Cardiac septum (tissue), 1 donor: ENCODE results near the gene USP28. TPM values are rescaled to one million over a fixed set of nuclear protein-coding genes. Genes with fewer than 3 reads are reported as not detected.
"Not testable (repeated sequence)": the region's sequence is repeated elsewhere in the genome, so short reads cannot be mapped to it uniquely, and the experiment has no call there.

Source experiments
- DNase-seq: peaks from one replicate; pipeline ENCODE4 v3.0.0-alpha.2; 2020; ENCODE audit warnings: low spot score
- intact Hi-C: fragments of 100-400 bp; cut with DNase I; formaldehyde crosslinking; loops from one replicate; pipeline ENCODE4 v1.14.0; 2022
- total RNA-seq: library from RNA; stranded (reverse); fragmentation: NEBNext Ultra II Directional; extraction: Animal tissue kit (Norgen Biotek cat#: 25700); gene quantifications from one replicate; pipeline ENCODE4 v1.2.1, GENCODE V29; 2021
- donor health status: DM: no; HTN: no; CAD: no.

USP28 gene
- total RNA-seq, 1 donor from 2014 or later: 139 TPM

- DNase-seq: no peak
- intact Hi-C loops: no loop called here
These were observed 85.6 kb downstream of the USP28 start for GRCh38 chr11:113789675-113790320.

- DNase-seq, intact Hi-C loops: not testable (repeated sequence)
These were observed 86.4 kb downstream of the USP28 start for GRCh38 chr11:113789016-113789415.

DNA sequence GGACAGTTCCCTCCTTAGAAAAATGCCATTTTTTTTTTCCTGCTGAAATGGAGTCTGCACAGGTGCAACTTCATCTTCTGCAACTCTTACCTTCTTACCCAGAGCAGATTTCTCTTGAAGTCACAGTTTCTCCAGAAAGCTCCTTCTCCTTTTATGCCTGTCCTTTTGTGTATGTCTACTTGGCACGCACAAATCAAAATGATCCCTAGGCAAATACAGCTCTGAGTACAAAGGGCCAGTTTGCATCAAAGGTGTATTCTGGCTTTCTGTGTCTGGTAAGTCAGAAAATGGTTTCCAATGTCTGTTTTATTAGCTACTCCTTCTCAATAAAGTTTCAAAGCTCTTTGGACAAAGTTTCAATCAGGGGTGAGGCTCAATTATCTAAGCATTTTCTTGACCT lies 93.2 kb downstream of the USP28 start:
- no peak for DNase-seq
- intact Hi-C loops: no loop called here

GRCh38 chr11:113781682-113782081 lies 93.7 kb downstream of the USP28 start:
- DNase-seq: no peak
- intact Hi-C loops: no loop called here

- intact Hi-C loops: no loop called here
- no peak for DNase-seq
These were observed 95.9 kb downstream of the USP28 start, which contains the start of gene CLDN25 for GRCh38 chr11:113779496-113779895. Gene CLDN25 (plus strand): TSS chr11:113779796. CDS start chr11:113779796, 0 bp downstream.

DNA sequence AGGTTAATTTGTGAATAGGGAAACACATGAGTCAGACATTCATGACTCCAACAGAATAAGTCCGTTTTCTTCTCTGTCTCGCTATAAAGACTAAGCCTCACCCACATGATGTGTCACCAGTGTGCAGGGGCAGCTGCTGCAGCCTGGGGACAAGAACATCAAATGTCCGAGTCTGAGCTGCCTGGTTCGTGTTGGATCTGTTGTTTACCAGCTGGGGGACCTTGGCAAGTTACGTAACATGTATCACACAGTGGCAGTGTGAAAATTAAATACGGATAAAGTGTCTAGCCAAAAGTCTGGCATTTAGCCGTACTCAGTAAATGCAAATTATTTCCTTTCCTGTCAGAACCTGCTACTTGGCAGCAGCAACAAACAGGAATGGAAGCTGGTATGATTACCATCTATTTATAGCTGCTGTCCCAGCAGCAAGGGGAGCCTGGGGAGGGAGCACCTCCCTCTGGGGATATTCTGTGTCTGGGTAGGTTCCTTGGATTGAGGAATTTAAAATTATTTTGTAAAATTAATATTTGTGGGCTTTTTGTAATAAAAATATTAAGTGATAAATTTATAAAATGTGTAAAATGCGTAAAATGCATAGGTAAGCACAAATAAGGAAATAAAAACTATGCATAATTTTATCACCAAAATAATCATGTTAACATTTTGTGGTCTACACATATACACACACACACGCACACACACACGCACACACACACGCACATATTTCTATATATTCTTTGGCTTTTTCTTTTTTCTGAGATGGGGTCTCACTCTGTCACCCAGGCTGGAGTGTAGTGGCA lies 97.1 kb downstream of the USP28 start:
- intact Hi-C loops: no loop called here
- no peak for DNase-seq

DNA sequence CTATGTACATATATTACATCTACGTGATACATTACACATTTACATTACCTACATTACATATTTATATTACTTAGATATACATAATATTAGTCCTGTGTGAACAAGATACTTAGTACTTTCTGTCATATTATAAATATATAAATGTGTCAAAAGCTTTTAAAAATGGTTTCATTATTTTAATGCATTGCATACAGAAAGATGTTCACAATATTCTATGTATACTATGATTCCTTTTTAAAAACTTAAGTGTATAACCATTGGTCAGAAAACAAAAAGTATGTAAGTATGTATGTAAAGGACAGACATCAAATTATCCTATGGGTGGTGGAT lies 101.2 kb downstream of the USP28 start:
- intact Hi-C loops: no loop called here
- DNase-seq: no peak

DNA sequence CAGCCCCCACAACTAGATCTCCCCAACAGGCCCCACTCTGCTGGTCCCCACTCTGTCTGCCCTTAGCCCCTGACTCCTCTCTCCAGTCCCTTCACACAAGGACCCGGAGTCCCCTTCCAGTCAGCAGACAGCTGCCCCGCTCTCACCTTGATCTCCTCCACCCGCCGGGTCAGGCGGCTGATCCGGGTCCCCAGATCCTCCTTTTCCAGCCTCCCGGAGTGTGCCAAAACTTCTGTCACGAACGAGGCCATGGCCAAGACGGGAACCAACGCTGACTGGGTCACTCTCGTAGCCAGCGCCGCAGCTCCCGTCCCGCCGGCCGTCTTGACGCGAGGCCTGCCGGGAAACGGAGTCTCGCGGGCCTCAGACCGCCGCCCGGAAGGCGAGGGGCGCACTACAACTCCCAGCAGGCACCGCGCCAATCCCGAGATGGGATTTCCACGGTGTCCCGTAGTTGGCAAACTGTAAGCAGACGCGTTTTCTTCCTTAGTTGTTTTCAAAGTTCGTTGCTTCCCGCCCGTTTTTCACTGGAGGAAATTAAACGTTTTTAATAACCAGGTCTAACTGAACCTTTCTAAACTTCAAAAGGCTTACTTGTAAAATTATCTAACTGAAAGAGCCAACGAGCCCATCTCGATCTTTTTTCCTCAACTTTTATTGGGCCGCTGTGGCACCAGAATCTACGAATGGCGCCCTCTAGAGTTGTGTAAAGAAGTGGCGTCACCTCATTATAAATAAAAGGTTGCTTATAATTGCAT lies 101.8 kb downstream of the USP28 start, which contains the start of gene ZW10:
ZW10 (minus strand) TSS at position 277 of the 758 bp plus-strand sequence; CDS start at position 251, 26 bp downstream.
- intact Hi-C loops: no loop called here
- peak; percentile 97 for DNase-seq

- intact Hi-C loops: no loop called here
These were observed 102.3 kb downstream of the USP28 start for GRCh38 chr11:113773092-113773415.

GRCh38 chr11:113771964-113772363 lies 103.4 kb downstream of the USP28 start:
- intact Hi-C loops: no loop called here

More at GRCh38 chr11:113773092-113773415, 102.3 kb downstream of the USP28 start:
- no peak for DNase-seq

DNA sequence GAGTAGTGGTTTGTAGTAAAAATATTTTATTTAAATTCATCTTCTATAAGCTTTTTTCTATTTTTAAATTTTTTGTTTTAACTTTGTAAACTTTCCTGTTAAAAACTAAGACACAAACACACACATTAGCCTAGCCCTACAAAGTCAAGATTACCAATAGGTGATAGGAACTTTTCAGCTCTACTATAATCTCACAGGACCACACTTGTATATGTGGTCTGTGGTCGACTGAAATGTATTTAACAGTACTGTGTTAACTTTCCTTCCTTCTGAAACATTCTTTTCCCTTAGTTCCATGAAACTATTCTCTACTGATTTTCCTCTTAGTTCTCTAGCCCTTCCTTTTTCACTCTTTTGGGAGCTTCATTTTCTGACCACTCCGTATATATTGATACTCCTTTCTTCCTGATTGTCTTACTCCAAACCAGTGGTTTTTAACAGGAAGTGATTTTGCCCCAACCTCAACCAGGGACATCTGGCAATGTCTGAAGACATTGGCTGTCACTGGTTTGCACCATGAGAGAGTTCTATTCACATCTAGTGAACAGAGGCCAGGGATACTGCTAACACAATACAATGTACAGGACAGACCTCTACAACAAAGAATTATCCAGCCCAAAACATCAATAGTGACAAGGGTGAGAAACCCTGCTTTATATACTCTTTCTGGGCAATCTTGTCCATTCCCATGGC lies 110.7 kb downstream of the USP28 start:
- intact Hi-C loops: no loop called here
- DNase-seq: no peak

More at GRCh38 chr11:113771964-113772363, 103.4 kb downstream of the USP28 start:
- no peak for DNase-seq

DNA sequence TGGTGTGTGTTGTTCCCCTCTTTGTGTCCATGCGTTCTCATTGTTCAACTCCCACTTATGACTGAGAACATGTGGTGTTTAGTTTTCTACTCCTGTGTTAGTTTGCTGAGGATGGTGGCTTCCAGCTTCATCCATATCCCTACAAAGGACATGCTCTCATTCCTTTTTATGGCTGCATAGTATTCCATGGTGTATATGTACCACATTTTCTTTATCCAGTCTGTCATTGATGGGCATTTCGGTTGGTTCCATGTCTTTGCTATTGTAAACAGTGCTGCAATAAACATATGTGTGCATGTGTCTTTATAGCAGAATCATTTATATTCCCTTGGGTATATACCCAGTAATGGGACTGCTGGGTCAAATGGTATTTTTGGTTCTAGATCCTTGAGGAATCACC lies 112.3 kb downstream of the USP28 start:
- DNase-seq, intact Hi-C loops: not testable (repeated sequence)

- intact Hi-C loops: no loop called here
- DNase-seq: no peak
These were observed 115.1 kb downstream of the USP28 start for GRCh38 chr11:113760241-113760640.

DNA sequence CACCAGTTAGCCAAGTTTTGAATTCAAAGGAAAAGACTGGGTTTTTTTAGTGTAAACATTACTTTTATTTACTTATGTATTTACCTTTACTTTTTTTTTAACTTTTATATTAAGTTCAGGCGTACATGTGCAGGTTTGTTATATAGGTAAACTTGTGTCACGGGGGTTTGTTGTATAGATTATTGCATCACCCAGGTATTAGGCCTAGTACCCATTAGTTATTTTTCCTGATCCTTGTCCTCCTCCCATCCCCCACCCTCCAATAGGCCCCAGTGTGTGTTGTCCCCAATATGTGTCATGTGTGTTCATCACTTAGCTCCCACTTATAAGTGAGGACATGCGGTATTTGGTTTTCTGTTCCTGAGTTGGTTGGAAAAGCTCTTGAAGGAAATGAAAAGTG lies 122.4 kb downstream of the USP28 start:
- DNase-seq: no peak
- intact Hi-C loops: no loop called here

Other genes with a start within 250 kb of the USP28 start
- gene TMPRSS5, start 169.3 kb downstream of the USP28 start, total RNA-seq: 0.81 TPM
- 8.0 TPM for gene ZW10, start 101.9 kb downstream of the USP28 start, total RNA-seq
- gene CLDN25, start 95.8 kb downstream of the USP28 start, total RNA-seq: not detected
- gene HTR3B, start 29.2 kb upstream of the USP28 start, total RNA-seq: not detected
- not detected for gene HTR3A, start 99.5 kb upstream of the USP28 start, total RNA-seq
- 25.4 TPM for gene ZBTB16, start 184.1 kb upstream of the USP28 start, total RNA-seq